Measurements from ENCODE around the gene TMC2. TPM values are rescaled to one million over a fixed set of nuclear protein-coding genes. Genes with fewer than 3 reads are reported as not detected.

Gene TMC2
- polyA plus RNA-seq, 2 of the 4 experiments (the other 2 are of a cell fraction) = not detected

DNA sequence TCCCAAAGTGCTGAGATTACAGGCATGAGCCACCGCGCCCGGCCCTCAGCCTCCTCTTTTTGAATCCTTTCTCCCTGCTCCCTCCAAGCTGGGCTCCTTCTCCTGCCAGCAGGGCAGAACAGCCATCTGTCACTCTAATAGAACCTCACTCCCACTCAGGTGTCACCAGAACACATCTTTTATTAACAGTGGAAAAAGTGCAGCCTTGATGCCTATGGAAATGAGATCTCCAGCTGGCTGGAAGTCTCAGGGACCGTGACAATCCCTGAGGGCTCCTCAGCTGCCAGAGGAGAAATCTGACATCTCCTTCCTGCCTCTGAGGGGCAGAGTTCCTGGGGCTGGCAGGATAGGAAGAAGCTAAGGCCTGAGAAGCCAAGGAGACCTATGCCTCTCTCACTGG is 28.0 kb downstream of the TMC2 start (continued):
- TF ChIP-seq EHMT2 (IDR thresholded peaks at IDR 0.05; ENCODE audit: low read depth) (no peak), POLR2A (IDR thresholded peaks at IDR 0.05; ENCODE audit: low read length) (no peak), KDM1A (IDR thresholded peaks at IDR 0.05; ENCODE audit: low read depth) (no peak), BHLHE40 (IDR thresholded peaks at IDR 0.05; ENCODE audit: low read depth, low read length) (no peak)
- TF ChIP-seq, protein P1, sequence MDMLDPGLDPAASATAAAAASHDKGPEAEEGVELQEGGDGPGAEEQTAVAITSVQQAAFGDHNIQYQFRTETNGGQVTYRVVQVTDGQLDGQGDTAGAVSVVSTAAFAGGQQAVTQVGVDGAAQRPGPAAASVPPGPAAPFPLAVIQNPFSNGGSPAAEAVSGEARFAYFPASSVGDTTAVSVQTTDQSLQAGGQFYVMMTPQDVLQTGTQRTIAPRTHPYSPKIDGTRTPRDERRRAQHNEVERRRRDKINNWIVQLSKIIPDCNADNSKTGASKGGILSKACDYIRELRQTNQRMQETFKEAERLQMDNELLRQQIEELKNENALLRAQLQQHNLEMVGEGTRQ (IDR thresholded peaks at IDR 0.05) = no peak
- TF ChIP-seq, protein P2, sequence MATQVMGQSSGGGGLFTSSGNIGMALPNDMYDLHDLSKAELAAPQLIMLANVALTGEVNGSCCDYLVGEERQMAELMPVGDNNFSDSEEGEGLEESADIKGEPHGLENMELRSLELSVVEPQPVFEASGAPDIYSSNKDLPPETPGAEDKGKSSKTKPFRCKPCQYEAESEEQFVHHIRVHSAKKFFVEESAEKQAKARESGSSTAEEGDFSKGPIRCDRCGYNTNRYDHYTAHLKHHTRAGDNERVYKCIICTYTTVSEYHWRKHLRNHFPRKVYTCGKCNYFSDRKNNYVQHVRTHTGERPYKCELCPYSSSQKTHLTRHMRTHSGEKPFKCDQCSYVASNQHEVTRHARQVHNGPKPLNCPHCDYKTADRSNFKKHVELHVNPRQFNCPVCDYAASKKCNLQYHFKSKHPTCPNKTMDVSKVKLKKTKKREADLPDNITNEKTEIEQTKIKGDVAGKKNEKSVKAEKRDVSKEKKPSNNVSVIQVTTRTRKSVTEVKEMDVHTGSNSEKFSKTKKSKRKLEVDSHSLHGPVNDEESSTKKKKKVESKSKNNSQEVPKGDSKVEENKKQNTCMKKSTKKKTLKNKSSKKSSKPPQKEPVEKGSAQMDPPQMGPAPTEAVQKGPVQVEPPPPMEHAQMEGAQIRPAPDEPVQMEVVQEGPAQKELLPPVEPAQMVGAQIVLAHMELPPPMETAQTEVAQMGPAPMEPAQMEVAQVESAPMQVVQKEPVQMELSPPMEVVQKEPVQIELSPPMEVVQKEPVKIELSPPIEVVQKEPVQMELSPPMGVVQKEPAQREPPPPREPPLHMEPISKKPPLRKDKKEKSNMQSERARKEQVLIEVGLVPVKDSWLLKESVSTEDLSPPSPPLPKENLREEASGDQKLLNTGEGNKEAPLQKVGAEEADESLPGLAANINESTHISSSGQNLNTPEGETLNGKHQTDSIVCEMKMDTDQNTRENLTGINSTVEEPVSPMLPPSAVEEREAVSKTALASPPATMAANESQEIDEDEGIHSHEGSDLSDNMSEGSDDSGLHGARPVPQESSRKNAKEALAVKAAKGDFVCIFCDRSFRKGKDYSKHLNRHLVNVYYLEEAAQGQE (IDR thresholded peaks at IDR 0.05) = no peak
- TF ChIP-seq, protein P3, sequence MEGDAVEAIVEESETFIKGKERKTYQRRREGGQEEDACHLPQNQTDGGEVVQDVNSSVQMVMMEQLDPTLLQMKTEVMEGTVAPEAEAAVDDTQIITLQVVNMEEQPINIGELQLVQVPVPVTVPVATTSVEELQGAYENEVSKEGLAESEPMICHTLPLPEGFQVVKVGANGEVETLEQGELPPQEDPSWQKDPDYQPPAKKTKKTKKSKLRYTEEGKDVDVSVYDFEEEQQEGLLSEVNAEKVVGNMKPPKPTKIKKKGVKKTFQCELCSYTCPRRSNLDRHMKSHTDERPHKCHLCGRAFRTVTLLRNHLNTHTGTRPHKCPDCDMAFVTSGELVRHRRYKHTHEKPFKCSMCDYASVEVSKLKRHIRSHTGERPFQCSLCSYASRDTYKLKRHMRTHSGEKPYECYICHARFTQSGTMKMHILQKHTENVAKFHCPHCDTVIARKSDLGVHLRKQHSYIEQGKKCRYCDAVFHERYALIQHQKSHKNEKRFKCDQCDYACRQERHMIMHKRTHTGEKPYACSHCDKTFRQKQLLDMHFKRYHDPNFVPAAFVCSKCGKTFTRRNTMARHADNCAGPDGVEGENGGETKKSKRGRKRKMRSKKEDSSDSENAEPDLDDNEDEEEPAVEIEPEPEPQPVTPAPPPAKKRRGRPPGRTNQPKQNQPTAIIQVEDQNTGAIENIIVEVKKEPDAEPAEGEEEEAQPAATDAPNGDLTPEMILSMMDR (IDR thresholded peaks at IDR 0.05) = no peak

DNA sequence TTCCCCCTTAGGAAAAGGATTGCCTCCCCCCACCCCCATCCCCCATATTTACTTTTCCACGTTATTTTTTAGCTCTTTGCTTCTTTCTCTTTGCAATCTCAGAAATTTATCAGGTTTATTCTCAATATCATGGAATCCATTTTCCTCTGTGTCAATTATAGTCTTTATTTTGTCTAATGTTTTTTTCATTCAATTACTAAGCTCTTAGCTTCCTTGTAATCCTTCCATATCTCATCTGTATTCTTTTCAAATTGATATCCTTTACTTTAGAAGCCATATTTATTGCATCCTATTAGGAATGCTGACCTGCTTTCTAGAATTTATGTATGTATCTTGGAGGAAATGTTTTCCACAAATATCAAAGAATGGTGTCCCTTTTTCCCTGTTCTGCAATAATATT is 39.3 kb downstream of the TMC2 start:
- Histone ChIP-seq H3K4me2 (no peak overlapping the region), H3K4me3 (no peak overlapping the region), H3K4me1 (0 out of 3 replicates have a peak, but pooled peaks cover 3% of the 10 kb centered on the region), H3K27ac (no peak overlapping the region), H3K9me3 (no peaks in the 10 kb centered on the region)
- CTCF ChIA-PET = interaction anchor here (1.5 kb wide), 2 partner anchors 51 to 53 kb away, joined by 3 to 5 read pairs; no protein-coding TSS in a partner anchor
- DNase-seq (ENCODE audit: low read depth in 1 of 2, low spot score in 1 of 2) (no peak), ATAC-seq (no peak), FAIRE-seq (peak; percentile 63)
- 0% methylated on average over 1 of the region's 1 CpG for WGBS (ENCODE audit: missing lambda C conversion rate)
- POLR2A ChIA-PET = no interaction called here
- TF ChIP-seq ZSCAN20 (CRISPR knock-in tag; IDR thresholded peaks at IDR 0.05) = no peak
- TF ChIP-seq ZC3H11A (IDR thresholded peaks at IDR 0.05) = no peak
- no peak for TF ChIP-seq MAZ (IDR thresholded peaks at IDR 0.05; ENCODE audit: borderline replicate concordance, low read depth, low read length)
- no peak for TF ChIP-seq KDM5A (IDR thresholded peaks at IDR 0.05)
- TF ChIP-seq, protein P4, sequence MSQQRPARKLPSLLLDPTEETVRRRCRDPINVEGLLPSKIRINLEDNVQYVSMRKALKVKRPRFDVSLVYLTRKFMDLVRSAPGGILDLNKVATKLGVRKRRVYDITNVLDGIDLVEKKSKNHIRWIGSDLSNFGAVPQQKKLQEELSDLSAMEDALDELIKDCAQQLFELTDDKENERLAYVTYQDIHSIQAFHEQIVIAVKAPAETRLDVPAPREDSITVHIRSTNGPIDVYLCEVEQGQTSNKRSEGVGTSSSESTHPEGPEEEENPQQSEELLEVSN (IDR thresholded peaks at IDR 0.05; ENCODE audit: borderline replicate concordance, low read depth) = no peak
- no peak for TF ChIP-seq SMC3 (IDR thresholded peaks at IDR 0.05)

DNA sequence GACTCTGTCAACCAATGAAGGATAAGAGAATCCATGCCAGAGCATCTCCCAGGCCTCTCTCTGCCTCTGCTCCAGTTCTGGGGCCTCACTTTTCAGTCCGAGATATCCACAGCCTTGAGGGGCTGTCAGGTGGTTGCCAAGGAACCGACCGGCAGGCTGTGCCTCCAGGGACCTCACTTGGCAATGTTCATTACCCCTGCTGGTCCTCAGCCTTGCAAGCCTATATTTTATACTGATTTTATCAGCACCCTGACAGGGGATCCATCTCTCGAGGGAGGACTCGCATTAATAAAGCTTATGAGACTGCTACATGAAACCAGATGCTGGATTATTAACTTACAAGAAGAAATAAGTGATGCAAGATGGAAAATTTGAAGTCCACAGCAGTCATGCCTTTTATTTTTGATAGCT is 39.9 kb downstream of the TMC2 start:
- H3K4me3 ChIP-seq = no peak overlapping the region
- POLR2A ChIA-PET = no interaction called here
- H3K9me3 ChIP-seq = no peaks in the 10 kb centered on the region
- no peak for DNase-seq (ENCODE audit: low read depth in 1 of 2, low spot score in 1 of 2)
- no peak for ATAC-seq
- no peak overlapping the region for H3K4me2 ChIP-seq
- CTCF ChIA-PET = interaction anchor here (0.8 to 1.5 kb wide), 3 partner anchors 13 to 54 kb away, joined by 3 to 5 read pairs (median 4); no protein-coding TSS in a partner anchor
- H3K4me1 ChIP-seq = 0 out of 3 replicates have a peak, but pooled peaks cover 3% of the 10 kb centered on the region
- 57% methylated on average over 5 of the region's 5 CpGs for WGBS (ENCODE audit: missing lambda C conversion rate)
- FAIRE-seq = no peak
- no peak overlapping the region for H3K27ac ChIP-seq
- TF ChIP-seq ESRRA (IDR thresholded peaks at IDR 0.05; ENCODE audit: borderline replicate concordance, low read length) (no peak), ZFP36 (IDR thresholded peaks at IDR 0.05; ENCODE audit: borderline replicate concordance, partially characterized antibody) (no peak), SMC3 (IDR thresholded peaks at IDR 0.05) (no peak), POLR2A (IDR thresholded peaks at IDR 0.05; ENCODE audit: low read length) (no peak)
- TF ChIP-seq, protein P4 (IDR thresholded peaks at IDR 0.05; ENCODE audit: borderline replicate concordance, low read depth) = no peak
